Smooth muscle cell of trachea (primary cell): ENCODE results near the gene RGS2. TPM values are rescaled to one million over a fixed set of nuclear protein-coding genes. Genes with fewer than 3 reads are reported as not detected.

Source experiments
- total RNA-seq: library from RNA; depleted of rRNA; stranded (reverse); fragments of >200 nt; gene quantifications from 2 replicates; pipeline ENCODE4 v1.2.1, GENCODE V29; 2014

RGS2 gene
- total RNA-seq, result 19.5 and 29.8 TPM in 2 replicates

DNA sequence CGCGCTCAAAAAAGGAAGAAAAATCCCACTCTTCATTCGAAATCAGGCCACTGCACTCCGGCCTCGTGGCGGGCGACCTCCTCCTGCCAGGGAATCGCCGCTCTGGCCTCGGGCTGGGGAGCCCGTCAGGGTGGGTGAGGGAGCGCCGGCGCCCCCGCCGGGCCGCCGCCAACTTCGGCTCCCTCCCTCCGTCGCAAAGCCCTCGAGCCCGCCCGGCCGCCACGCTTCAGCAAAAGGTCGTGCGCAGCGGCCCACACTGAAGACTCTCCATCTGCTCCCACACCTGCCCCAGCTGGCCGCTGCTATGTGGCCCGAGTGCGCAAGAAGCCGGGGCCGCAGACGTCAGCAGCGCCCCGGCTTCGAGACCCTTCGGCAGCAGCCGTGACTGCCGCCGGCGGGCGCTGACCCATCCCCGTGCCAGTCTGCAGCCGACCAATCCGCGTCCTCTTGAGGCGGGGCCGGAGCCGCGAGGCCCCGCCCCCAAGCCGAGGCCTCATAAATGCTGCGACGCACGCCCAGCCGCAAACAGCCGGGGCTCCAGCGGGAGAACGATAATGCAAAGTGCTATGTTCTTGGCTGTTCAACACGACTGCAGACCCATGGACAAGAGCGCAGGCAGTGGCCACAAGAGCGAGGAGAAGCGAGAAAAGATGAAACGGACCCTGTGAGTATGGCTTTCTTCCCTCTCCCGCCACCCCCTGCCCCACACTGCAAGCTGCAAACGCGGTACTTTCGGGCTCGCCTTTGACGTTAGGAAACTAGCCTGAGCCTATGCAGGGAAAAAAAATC lies at the start of gene RGS2:
Gene RGS2, plus strand, starts transcription at position 522 of the 789 bp plus-strand sequence. Its CDS starts 33 bp downstream, at position 555.

Other genes with a start within 250 kb of the RGS2 start
- not detected in 2 replicates for gene RGS1, start 233.3 kb upstream of the RGS2 start, total RNA-seq
- gene RGS13, start 172.9 kb upstream of the RGS2 start, total RNA-seq, result not detected in 2 replicates